HCT116 (cell line): ENCODE results near the gene APPL2. TPM values are rescaled to one million over a fixed set of nuclear protein-coding genes. Genes with fewer than 3 reads are reported as not detected.

Source experiments
- ATAC-seq: fragments of 200-7000 bp; cut with Tn5 transposase; 2 replicates; pipeline ENCODE4 v1.9.1; 2020; ENCODE audit warnings: mild to moderate bottlenecking, moderate library complexity
- BruUV-seq: library from RNA; stranded (reverse); fragments of 400-500 nt; replicated peaks from 2 replicates; lab custom pipeline; 2021; lab: Mats Ljungman, UMichigan
- CTCF ChIA-PET: fragments of 300-600 bp; sonication (Branson Sonifier 250); formaldehyde crosslinking; loops from one replicate; lab custom pipeline; 2021; ENCODE audit warnings: antibody characterized with exemption; lab: Charles Lee
- POLR2A ChIA-PET: fragments of 300-600, 350-600 bp; sonication (Branson Sonifier 250); formaldehyde crosslinking; loops from one replicate; lab custom pipeline; 2021; ENCODE audit warnings: antibody characterized with exemption; lab: Charles Lee
- RAD21 ChIA-PET, 2 experiments: fragments of 300-600 bp; sonication (Branson Sonifier 250); formaldehyde crosslinking; loops; one replicate each; lab custom pipeline; 2023; ENCODE audit warnings: low total read pairs in 2 of 2; ENCODE audit not compliant: uncharacterized antibody in 2 of 2, unreplicated experiment in 2 of 2, low non-redundant PET in 1 of 2; lab: Charles Lee
- DNase-seq: peaks from one replicate; pipeline ENCODE4 v3.0.0-alpha.2; 2010; ENCODE audit warnings: low read depth, low spot score
- H2AFZ ChIP-seq: fragments of 200-600 bp; shearing (Covaris generic), sonication (generic); 2 replicates; pipeline ENCODE4 v1.6.1; 2017; ENCODE audit warnings: low read depth, mixed run types, mixed read lengths, antibody characterized with exemption, low read length; ENCODE audit not compliant: poor library complexity, severe bottlenecking
- H3K27ac ChIP-seq: 2 replicates; pipeline ENCODE4 v1.5.1; 2012; ENCODE audit warnings: low read depth, low read length
- H3K27me3 ChIP-seq: fragments of 200-600 bp; sonication (generic); 2 replicates; pipeline ENCODE4 v1.6.1; 2016; ENCODE audit warnings: mixed run types, low read length, mixed read lengths; ENCODE audit not compliant: insufficient read depth
- H3K36me3 ChIP-seq, 2 experiments: fragments of 200-500 bp in 1 of 2; fragments of 200-600 bp in 1 of 2; sonication (Bioruptor generic) in 1 of 2; sonication (generic) in 1 of 2; 2 replicates each; pipeline versions ENCODE4 v1.5.1 to v1.6.1; 2014 to 2016; ENCODE audit warnings: low read length in 2 of 2, inconsistent platforms in 1 of 2, mixed read lengths in 1 of 2, mixed run types in 1 of 2; ENCODE audit not compliant: insufficient read depth in 2 of 2, control insufficient read depth in 1 of 2
- H3K4me1 ChIP-seq, 2 experiments: fragments of 200-600 bp in 1 of 2; sonication (generic) in 1 of 2; 2 replicates each; pipeline versions ENCODE4 v1.5.1 to v1.6.1; 2012 to 2017; ENCODE audit warnings: low read length in 2 of 2, inconsistent platforms in 1 of 2, mild to moderate bottlenecking in 1 of 2, mixed read lengths in 1 of 2, mixed run types in 1 of 2, moderate library complexity in 1 of 2; ENCODE audit not compliant: insufficient read depth in 2 of 2, control insufficient read depth in 1 of 2
- H3K4me2 ChIP-seq: fragments of 200-600 bp; sonication (generic); 2 replicates; pipeline ENCODE4 v1.6.1; 2017; ENCODE audit warnings: mixed run types, low read length, mixed read lengths
- H3K4me3 ChIP-seq, 2 experiments: fragments of 200-600 bp in 1 of 2; sonication (generic) in 1 of 2; replicated peaks in 1 of 2; 2 replicates each; pipeline ENCODE4 v1.5.1; 2011 to 2016; ENCODE audit warnings: low read length in 2 of 2, control low read depth in 1 of 2, low read depth in 1 of 2, mild to moderate bottlenecking in 1 of 2, mixed read lengths in 1 of 2, mixed run types in 1 of 2
- H3K79me2 ChIP-seq: fragments of 200-600 bp; sonication (generic); 2 replicates; pipeline ENCODE4 v1.6.1; 2017; ENCODE audit warnings: mild to moderate bottlenecking, mixed run types, low read length, moderate library complexity, mixed read lengths; ENCODE audit not compliant: insufficient read depth
- H3K9ac ChIP-seq: fragments of 200-600 bp; sonication (generic); 2 replicates; pipeline ENCODE4 v1.6.1; 2016; ENCODE audit warnings: low read length, mixed read lengths
- H3K9me2 ChIP-seq: fragments of 200-600 bp; sonication (generic), shearing (Covaris generic); 2 replicates; pipeline ENCODE4 v1.6.1; 2017; ENCODE audit warnings: mixed run types, mild to moderate bottlenecking, moderate library complexity; ENCODE audit not compliant: insufficient read depth
- H3K9me3 ChIP-seq, 2 experiments: fragments of 200-500 bp in 1 of 2; fragments of 200-600 bp in 1 of 2; sonication (Bioruptor generic) in 1 of 2; sonication (generic) in 1 of 2; 2 replicates each; pipeline ENCODE4 v1.6.1; 2014 to 2017; ENCODE audit warnings: low read length in 2 of 2, mixed read lengths in 2 of 2, inconsistent platforms in 1 of 2, low read depth in 1 of 2, mild to moderate bottlenecking in 1 of 2, mixed run types in 1 of 2, moderate library complexity in 1 of 2; ENCODE audit not compliant: control insufficient read depth in 1 of 2, insufficient read depth in 1 of 2
- H4K20me1 ChIP-seq: fragments of 200-600 bp; sonication (generic), shearing (Covaris generic); 2 replicates; pipeline ENCODE4 v1.6.1; 2017; ENCODE audit warnings: mixed run types, mild to moderate bottlenecking, moderate library complexity; ENCODE audit not compliant: insufficient read depth
- ATF3 ChIP-seq: IDR thresholded peaks from 2 replicates; pipeline ENCODE4 v1.6.1; 2012
- CBX3 ChIP-seq: IDR thresholded peaks from 2 replicates; pipeline ENCODE4 v1.6.1; 2012; ENCODE audit warnings: low read depth
- CEBPB ChIP-seq: IDR thresholded peaks from 2 replicates; pipeline ENCODE4 v1.6.1; 2012; ENCODE audit warnings: low read depth
- CTCF ChIP-seq, 3 experiments: fragments of 200-600 bp in 1 of 3; sonication (generic) in 1 of 3; IDR thresholded peaks in 2 of 3; conservative IDR thresholded peaks in 1 of 3; 2 replicates each; pipeline ENCODE4 v1.5.1; 2012 to 2017; ENCODE audit warnings: low read depth in 2 of 3, low read length in 2 of 3, antibody characterized with exemption in 1 of 3, borderline replicate concordance in 1 of 3, control low read depth in 1 of 3, mild to moderate bottlenecking in 1 of 3, mixed read lengths in 1 of 3, mixed run types in 1 of 3, moderate library complexity in 1 of 3; ENCODE audit not compliant: insufficient read depth in 1 of 3
- EZH2 ChIP-seq: fragments of 200-600 bp; sonication (generic); IDR thresholded peaks from 2 replicates; pipeline ENCODE4 v1.6.1; 2017; ENCODE audit warnings: antibody characterized with exemption, mixed run types
- EZH2phosphoT487 ChIP-seq: fragments of 200-600 bp; IDR thresholded peaks from 2 replicates; pipeline ENCODE4 v1.6.1; 2018; ENCODE audit warnings: antibody characterized with exemption, borderline replicate concordance
- FOSL1 ChIP-seq: IDR thresholded peaks from 2 replicates; pipeline ENCODE4 v1.6.1; 2012; ENCODE audit warnings: low read depth
- JUND ChIP-seq: IDR thresholded peaks from 2 replicates; pipeline ENCODE4 v1.6.1; 2012
- MAX ChIP-seq: IDR thresholded peaks from 2 replicates; pipeline ENCODE4 v1.6.1; 2012
- POLR2A ChIP-seq: IDR thresholded peaks from 2 replicates; pipeline ENCODE4 v1.7.0; 2011; ENCODE audit warnings: borderline replicate concordance; ENCODE audit not compliant: insufficient read depth, insufficient read length; ENCODE audit errors: extremely low read depth
- POLR2AphosphoS5 ChIP-seq: IDR thresholded peaks from 2 replicates; pipeline ENCODE4 v1.6.1; 2011; ENCODE audit warnings: mild to moderate bottlenecking, low read depth, low read length, moderate library complexity
- RAD21 ChIP-seq: IDR thresholded peaks from 2 replicates; pipeline ENCODE4 v1.6.1; 2012; ENCODE audit warnings: low read depth, mild to moderate bottlenecking
- REST ChIP-seq: IDR thresholded peaks from 2 replicates; pipeline ENCODE4 v1.6.1; 2012; ENCODE audit warnings: low read depth
- SIN3A ChIP-seq: IDR thresholded peaks from 2 replicates; pipeline ENCODE4 v1.6.1; 2012; ENCODE audit warnings: low read depth
- SP1 ChIP-seq: IDR thresholded peaks from 2 replicates; pipeline ENCODE4 v1.6.1; 2012; ENCODE audit warnings: low read depth
- SRF ChIP-seq: IDR thresholded peaks from 2 replicates; pipeline ENCODE4 v1.6.1; 2012; ENCODE audit warnings: low read depth
- TCF7L2 ChIP-seq: IDR thresholded peaks from 2 replicates; pipeline ENCODE4 v1.7.0; 2011; ENCODE audit warnings: borderline replicate concordance, inconsistent platforms; ENCODE audit not compliant: insufficient read depth, insufficient read length; ENCODE audit errors: extremely low read depth
- ZBTB33 ChIP-seq: IDR thresholded peaks from 2 replicates; pipeline ENCODE4 v1.6.1; 2011; ENCODE audit warnings: mild to moderate bottlenecking, low read length, moderate library complexity; ENCODE audit not compliant: insufficient replicate concordance; ENCODE audit errors: extremely low read depth
- ZFX ChIP-seq: fragments of 450-650 bp; IDR thresholded peaks from 2 replicates; pipeline ENCODE4 v1.6.1; 2017
- ZNF274 ChIP-seq: fragments of 200-500 bp; sonication (Bioruptor generic); IDR thresholded peaks from 2 replicates; pipeline ENCODE4 v1.6.1; 2014; ENCODE audit warnings: mild to moderate bottlenecking, low read depth, low read length, inconsistent platforms
- intact Hi-C: fragments of 100-400 bp; cut with micrococcal nuclease; formaldehyde crosslinking; loops from 2 replicates; pipeline ENCODE4 v1.10.0; 2022
- total RNA-seq: library from RNA; stranded (reverse); gene quantifications from one replicate; pipeline ENCODE4 v1.2.1, GENCODE V29; 2021; ENCODE audit not compliant: unreplicated experiment

APPL2 gene
- total RNA-seq, 1 experiment from 2014 or later, result 22.6 TPM

GRCh38 chr12:105219261-105220028 lies 16.5 kb downstream of the APPL2 start:
- CTCF ChIA-PET, result no interaction called here
- RAD21 ChIA-PET, result no interaction called here
- Histone ChIP-seq H3K4me1 (peaks cover 4 to 6% of the 10 kb centered on the region in 2 experiments; a peak in 3 of 4 replicates), H3K79me2 (no peaks in the 10 kb centered on the region), H3K27ac (no peak overlapping the region), H4K20me1 (no peaks in the 10 kb centered on the region), H3K9ac (no peak overlapping the region), H3K4me2 (no peak overlapping the region), H2AFZ (no peak overlapping the region), H3K9me3 (no peaks in the 10 kb centered on the region), H3K9me2 (no peaks in the 10 kb centered on the region), H3K36me3 (peaks cover 0 to 2% of the 10 kb centered on the region in 2 experiments; a peak in 1 of 4 replicates), H3K4me3 (no peak overlapping the region), H3K27me3 (no peaks in the 10 kb centered on the region)
- POLR2A ChIA-PET, result no interaction called here
- intact Hi-C loops, result no loop called here
- DNase-seq (no peak), ATAC-seq (no peak)
- BruUV-seq, result no TSS peak
- TF ChIP-seq SIN3A (no peak), SP1 (no peak), FOSL1 (no peak), POLR2AphosphoS5 (no peak), CEBPB (no peak), POLR2A (no peak), JUND (no peak), CTCF (IDR thresholded peaks at IDR 0.05 in 2 of 3, conservative IDR thresholded peaks at IDR 0.05 in 1 of 3; ENCODE audit: borderline replicate concordance in 1 of 3, insufficient read depth in 1 of 3, low read depth in 2 of 3, low read length in 2 of 3) (no peak), MAX (no peak), RAD21 (no peak), ZNF274 (no peak), REST (no peak), EZH2phosphoT487 (no peak), ZFX (no peak), ZBTB33 (no peak), TCF7L2 (no peak), SRF (no peak), CBX3 (no peak), ATF3 (no peak), EZH2 (no peak)
